Stimulated activated CD4-positive, alpha-beta T cell treated with anti-CD3 and anti-CD28 coated beads, Interleukin-1b, Interleukin-23, amount 100 ng/mL, for 24 hours (primary cell): ENCODE results near the gene MMP11.

Experiments used
- DNase-seq, 4 experiments: peaks; one replicate each; pipeline ENCODE4 v3.0.0-alpha.2; 2020; ENCODE audit warnings: low read depth in 4 of 4, low spot score in 1 of 4

The MMP11 gene

DNA sequence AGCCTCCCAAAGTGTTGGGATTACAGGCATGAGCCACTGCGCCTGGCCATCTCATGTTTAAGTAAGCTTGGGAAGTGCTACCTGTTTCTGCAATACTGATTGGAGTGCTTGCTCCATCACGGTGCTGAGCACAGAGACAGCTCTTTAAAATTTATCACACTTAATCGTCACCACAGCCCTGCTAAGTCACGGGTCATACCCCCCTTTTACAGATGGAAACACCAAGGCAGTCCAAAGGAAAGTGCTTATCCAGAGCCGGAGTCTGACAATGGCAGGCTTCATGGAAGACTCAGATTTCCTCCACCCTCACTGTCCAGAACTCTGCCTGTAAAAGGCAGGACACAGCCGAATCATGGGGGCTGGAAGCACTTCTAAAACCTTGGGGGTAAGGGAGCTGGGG lies 12.6 kb upstream of the MMP11 start:
- DNase-seq, result no peak

GRCh38 chr22:23762842-23763578 lies 9.6 kb upstream of the MMP11 start, which contains the start of gene C22orf15:
TSS of gene C22orf15 (plus strand) at chr22:23762990. CDS start at chr22:23763307, 317 bp downstream.
- no peak for DNase-seq

GRCh38 chr22:23763579-23763945 lies 9.1 kb upstream of the MMP11 start:
- peak in 2 of 4 experiments; percentile 54 to 57 for DNase-seq

DNA sequence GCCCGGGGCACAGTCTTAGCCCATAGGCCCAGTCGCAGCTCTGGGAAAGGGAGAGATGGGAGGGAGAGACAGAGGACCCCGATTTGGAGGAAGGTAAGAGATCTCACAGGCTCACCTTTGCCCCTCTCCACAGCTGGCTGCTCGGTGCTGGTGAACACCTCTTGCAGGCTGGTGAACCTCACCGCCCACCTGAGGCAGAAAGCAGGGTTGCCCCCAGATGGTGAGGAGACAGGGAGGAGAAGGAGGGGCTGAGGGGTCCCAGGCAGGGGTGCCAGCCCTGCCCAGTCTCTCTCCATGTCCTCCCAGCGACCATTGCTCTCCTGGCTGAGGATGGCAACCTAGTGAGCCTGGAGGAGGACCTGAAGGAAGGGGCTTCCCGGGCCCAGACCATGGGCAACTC lies 8.7 kb upstream of the MMP11 start:
- no peak for DNase-seq

GRCh38 chr22:23764899-23765881 lies 7.5 kb upstream of the MMP11 start:
- DNase-seq, result no peak

GRCh38 chr22:23767303-23767672 lies 5.4 kb upstream of the MMP11 start:
- no peak for DNase-seq

GRCh38 chr22:23767673-23768548 lies 4.7 kb upstream of the MMP11 start, which contains the start of gene CHCHD10:
TSS of gene CHCHD10 (minus strand) at chr22:23767972. CDS start at chr22:23767874, 98 bp downstream.
- peak; percentile 47 to 82 (median 65) for DNase-seq

DNA sequence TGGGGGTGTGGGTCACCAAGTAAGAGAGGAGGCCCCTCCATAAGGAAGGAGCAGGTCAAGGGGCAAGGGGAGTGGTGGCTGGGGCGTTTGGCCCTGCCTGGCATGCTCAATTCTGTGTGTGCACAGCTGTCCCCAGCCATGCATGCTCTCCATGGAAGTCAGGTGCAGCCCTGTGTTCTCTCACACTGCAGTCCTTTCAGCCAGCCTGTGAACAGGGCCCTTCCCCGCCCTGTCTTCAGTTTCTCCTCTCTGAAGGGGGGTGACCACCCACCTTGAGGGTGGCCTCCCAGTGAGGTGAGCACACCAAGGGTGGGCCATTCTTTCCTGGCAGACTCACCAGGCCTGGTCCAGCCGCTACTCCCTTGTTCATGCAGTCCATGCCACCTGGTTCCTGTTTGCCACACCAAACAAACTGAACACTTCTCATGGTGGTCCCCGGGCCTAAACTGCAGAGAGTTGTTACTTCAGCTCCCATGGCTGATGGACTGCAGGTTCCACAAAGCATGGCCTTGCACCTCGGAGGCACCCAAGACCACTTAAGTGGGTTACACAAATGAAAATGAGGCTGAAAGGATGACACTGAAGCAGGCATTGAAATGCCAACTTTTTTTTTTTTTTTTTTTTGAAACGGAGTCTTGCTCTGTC lies 3.2 kb upstream of the MMP11 start:
- no peak for DNase-seq

- no peak for DNase-seq
Measured at GRCh38 chr22:23772315-23772648, 367 bp upstream of the MMP11 start.

- no peak for DNase-seq
Measured at GRCh38 chr22:23773483-23774113, 949 bp downstream of the MMP11 start.

DNA sequence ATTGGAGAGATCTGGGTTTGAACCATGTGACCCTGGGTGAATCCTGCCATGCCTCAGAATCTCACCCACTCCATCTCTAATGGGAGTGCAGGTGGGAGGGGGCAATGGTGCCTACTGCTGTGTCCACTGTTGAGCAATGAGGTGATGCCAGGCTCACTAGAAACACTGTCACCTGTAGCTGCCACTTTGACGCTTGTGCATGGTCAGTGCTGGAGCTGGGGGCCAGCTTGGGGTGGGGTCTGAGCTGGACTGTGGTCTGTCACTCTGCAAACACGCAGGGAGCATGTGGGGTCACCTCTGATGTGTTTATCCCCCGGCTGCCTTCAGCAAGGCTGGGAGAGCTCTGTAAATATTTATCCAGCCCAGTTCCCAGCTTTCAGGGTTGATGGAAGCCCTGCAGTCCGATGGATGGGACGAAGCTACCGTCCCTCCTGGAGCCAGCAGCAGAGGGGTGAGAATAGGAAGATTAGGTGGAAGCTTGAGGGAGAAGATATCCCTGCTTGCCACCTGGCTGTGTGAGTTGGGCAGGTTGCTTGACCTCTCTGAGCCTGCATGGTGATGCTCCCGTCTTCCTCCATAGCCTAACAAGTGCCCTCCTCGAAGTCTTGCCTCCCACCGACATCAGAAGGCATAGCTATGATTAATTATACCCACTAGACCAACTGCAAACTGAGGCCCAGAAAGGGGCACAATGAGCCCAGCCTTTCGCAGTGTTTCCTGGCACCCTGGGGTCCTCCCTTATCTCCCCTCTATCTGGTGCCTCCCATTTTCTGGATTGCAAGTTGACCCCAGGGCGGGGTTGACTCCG lies 1.7 kb downstream of the MMP11 start:
- no peak for DNase-seq

DNA sequence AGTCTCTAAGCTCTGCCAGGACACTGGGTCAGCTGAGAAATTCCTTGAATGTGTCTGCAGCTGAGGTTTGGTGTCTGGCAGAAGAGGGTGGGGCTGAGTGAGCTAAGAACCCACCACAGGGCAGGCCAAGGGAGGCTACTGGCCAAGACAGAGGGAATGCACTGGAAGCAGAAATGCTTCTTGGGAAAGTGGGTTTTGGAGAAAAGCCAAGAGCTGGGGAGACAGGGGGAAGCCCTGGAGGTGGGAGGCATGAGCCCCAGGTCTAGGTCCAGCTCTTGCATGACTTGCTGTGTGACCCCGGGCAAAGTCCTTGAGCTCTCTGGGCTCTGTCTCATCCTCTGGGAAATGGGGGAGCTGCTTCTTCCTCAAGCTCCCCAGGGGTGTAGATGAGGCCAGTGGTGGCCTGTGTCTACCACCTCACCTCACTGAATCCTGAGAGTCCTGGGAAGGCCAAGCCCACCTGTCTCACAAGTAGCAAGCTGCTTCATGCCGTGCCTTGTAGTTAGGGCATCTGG lies 2.3 kb downstream of the MMP11 start:
- DNase-seq, result no peak

DNA sequence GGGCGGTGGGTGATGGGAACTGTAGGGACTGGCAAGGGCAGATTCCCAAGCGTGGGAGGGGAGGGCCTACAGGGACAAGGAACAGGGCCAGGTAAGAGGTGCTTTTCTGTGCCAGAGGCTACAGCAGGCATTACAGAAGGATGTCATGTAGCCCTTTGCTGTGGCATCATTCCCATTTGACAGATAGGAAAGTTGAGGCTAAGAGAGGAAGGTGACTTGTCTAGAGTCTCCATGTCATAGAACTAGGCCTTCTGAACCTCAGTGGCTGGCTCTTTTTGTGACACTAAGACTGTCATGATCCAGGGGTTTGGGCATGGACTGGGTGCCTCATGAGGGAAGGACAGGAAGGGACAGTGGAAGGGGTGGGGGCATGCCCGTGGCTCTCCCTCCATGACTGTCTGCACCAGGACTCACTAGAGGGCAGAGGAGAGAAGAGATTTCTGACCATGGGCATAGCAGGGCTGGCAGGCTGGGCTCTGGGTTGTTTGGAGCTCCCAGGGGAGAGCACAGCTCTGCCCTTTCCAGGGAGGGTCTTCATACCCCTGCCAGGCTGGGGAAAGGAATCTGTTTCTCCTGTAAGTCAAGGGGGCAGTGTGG lies 3.2 kb downstream of the MMP11 start:
- DNase-seq, result no peak

GRCh38 chr22:23777776-23778576 lies 5.3 kb downstream of the MMP11 start:
- no peak for DNase-seq

GRCh38 chr22:23778577-23778900 lies 5.9 kb downstream of the MMP11 start:
- DNase-seq, result no peak

GRCh38 chr22:23779083-23779482 lies 6.4 kb downstream of the MMP11 start:
- no peak for DNase-seq

DNA sequence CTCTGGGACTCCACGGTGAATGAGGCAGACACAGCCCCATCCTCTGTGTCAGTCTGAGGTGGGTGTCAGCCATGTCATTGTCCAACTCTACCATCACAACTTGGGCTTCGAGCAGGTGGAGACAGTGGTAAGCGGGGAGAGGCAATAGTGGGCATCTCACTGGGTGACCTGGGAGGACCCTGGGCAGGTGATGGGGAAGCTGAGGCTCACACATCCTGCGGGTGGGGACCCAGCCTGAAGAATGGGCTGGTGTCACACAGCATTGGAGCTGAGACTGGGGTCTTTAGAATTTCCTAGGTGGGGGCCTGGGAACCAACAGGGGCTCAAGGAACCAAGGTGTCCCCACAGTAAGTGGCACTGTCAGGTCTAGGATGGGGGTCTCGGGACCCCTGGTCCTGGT lies 7.1 kb downstream of the MMP11 start:
- no peak for DNase-seq

DNA sequence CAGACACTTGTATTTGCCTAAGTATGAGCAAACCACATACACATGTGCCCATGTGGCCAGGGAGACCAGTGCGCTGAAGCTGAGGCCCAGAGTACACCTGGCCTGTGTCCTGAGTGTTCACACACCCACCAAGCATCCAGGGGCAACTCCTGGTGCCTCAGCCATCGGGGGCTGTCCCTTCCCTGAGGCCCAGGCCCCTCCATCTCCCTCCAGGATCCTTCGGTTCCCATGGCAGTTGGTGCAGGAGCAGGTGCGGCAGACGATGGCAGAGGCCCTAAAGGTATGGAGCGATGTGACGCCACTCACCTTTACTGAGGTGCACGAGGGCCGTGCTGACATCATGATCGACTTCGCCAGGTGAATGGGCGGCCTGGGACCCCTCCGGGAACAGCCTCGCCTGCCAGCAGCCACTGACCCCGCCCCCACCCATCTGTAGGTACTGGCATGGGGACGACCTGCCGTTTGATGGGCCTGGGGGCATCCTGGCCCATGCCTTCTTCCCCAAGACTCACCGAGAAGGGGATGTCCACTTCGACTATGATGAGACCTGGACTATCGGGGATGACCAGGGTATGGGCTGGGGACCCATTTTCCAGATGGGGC lies 7.6 kb downstream of the MMP11 start:
- no peak for DNase-seq
